HCT116 (cell line): Measurements from ENCODE around the gene MTPN. TPM values are rescaled to one million over a fixed set of nuclear protein-coding genes. Genes with fewer than 3 reads are reported as not detected.

Experiments used
- ATAC-seq: fragments of 200-7000 bp; cut with Tn5 transposase; 2 replicates; pipeline ENCODE4 v1.9.1; 2020; ENCODE audit warnings: mild to moderate bottlenecking, moderate library complexity
- BruUV-seq: library from RNA; stranded (reverse); fragments of 400-500 nt; replicated peaks from 2 replicates; lab custom pipeline; 2021; lab: Mats Ljungman, UMichigan
- CTCF ChIA-PET: fragments of 300-600 bp; sonication (Branson Sonifier 250); formaldehyde crosslinking; loops from one replicate; lab custom pipeline; 2021; ENCODE audit warnings: antibody characterized with exemption; lab: Charles Lee
- POLR2A ChIA-PET: fragments of 300-600, 350-600 bp; sonication (Branson Sonifier 250); formaldehyde crosslinking; loops from one replicate; lab custom pipeline; 2021; ENCODE audit warnings: antibody characterized with exemption; lab: Charles Lee
- RAD21 ChIA-PET, 2 experiments: fragments of 300-600 bp; sonication (Branson Sonifier 250); formaldehyde crosslinking; loops; one replicate each; lab custom pipeline; 2023; ENCODE audit warnings: low total read pairs in 2 of 2; ENCODE audit not compliant: uncharacterized antibody in 2 of 2, unreplicated experiment in 2 of 2, low non-redundant PET in 1 of 2; lab: Charles Lee
- DNase-seq: peaks from one replicate; pipeline ENCODE4 v3.0.0-alpha.2; 2010; ENCODE audit warnings: low read depth, low spot score
- H2AFZ ChIP-seq: fragments of 200-600 bp; shearing (Covaris generic), sonication (generic); 2 replicates; pipeline ENCODE4 v1.6.1; 2017; ENCODE audit warnings: low read depth, mixed run types, mixed read lengths, antibody characterized with exemption, low read length; ENCODE audit not compliant: poor library complexity, severe bottlenecking
- H3K27ac ChIP-seq: 2 replicates; pipeline ENCODE4 v1.5.1; 2012; ENCODE audit warnings: low read depth, low read length
- H3K27me3 ChIP-seq: fragments of 200-600 bp; sonication (generic); 2 replicates; pipeline ENCODE4 v1.6.1; 2016; ENCODE audit warnings: mixed run types, low read length, mixed read lengths; ENCODE audit not compliant: insufficient read depth
- H3K36me3 ChIP-seq, 2 experiments: fragments of 200-500 bp in 1 of 2; fragments of 200-600 bp in 1 of 2; sonication (Bioruptor generic) in 1 of 2; sonication (generic) in 1 of 2; 2 replicates each; pipeline versions ENCODE4 v1.5.1 to v1.6.1; 2014 to 2016; ENCODE audit warnings: low read length in 2 of 2, inconsistent platforms in 1 of 2, mixed read lengths in 1 of 2, mixed run types in 1 of 2; ENCODE audit not compliant: insufficient read depth in 2 of 2, control insufficient read depth in 1 of 2
- H3K4me1 ChIP-seq, 2 experiments: fragments of 200-600 bp in 1 of 2; sonication (generic) in 1 of 2; 2 replicates each; pipeline versions ENCODE4 v1.5.1 to v1.6.1; 2012 to 2017; ENCODE audit warnings: low read length in 2 of 2, inconsistent platforms in 1 of 2, mild to moderate bottlenecking in 1 of 2, mixed read lengths in 1 of 2, mixed run types in 1 of 2, moderate library complexity in 1 of 2; ENCODE audit not compliant: insufficient read depth in 2 of 2, control insufficient read depth in 1 of 2
- H3K4me2 ChIP-seq: fragments of 200-600 bp; sonication (generic); 2 replicates; pipeline ENCODE4 v1.6.1; 2017; ENCODE audit warnings: mixed run types, low read length, mixed read lengths
- H3K4me3 ChIP-seq, 2 experiments: fragments of 200-600 bp in 1 of 2; sonication (generic) in 1 of 2; replicated peaks in 1 of 2; 2 replicates each; pipeline ENCODE4 v1.5.1; 2011 to 2016; ENCODE audit warnings: low read length in 2 of 2, control low read depth in 1 of 2, low read depth in 1 of 2, mild to moderate bottlenecking in 1 of 2, mixed read lengths in 1 of 2, mixed run types in 1 of 2
- H3K79me2 ChIP-seq: fragments of 200-600 bp; sonication (generic); 2 replicates; pipeline ENCODE4 v1.6.1; 2017; ENCODE audit warnings: mild to moderate bottlenecking, mixed run types, low read length, moderate library complexity, mixed read lengths; ENCODE audit not compliant: insufficient read depth
- H3K9ac ChIP-seq: fragments of 200-600 bp; sonication (generic); 2 replicates; pipeline ENCODE4 v1.6.1; 2016; ENCODE audit warnings: low read length, mixed read lengths
- H3K9me2 ChIP-seq: fragments of 200-600 bp; sonication (generic), shearing (Covaris generic); 2 replicates; pipeline ENCODE4 v1.6.1; 2017; ENCODE audit warnings: mixed run types, mild to moderate bottlenecking, moderate library complexity; ENCODE audit not compliant: insufficient read depth
- H3K9me3 ChIP-seq, 2 experiments: fragments of 200-500 bp in 1 of 2; fragments of 200-600 bp in 1 of 2; sonication (Bioruptor generic) in 1 of 2; sonication (generic) in 1 of 2; 2 replicates each; pipeline ENCODE4 v1.6.1; 2014 to 2017; ENCODE audit warnings: low read length in 2 of 2, mixed read lengths in 2 of 2, inconsistent platforms in 1 of 2, low read depth in 1 of 2, mild to moderate bottlenecking in 1 of 2, mixed run types in 1 of 2, moderate library complexity in 1 of 2; ENCODE audit not compliant: control insufficient read depth in 1 of 2, insufficient read depth in 1 of 2
- H4K20me1 ChIP-seq: fragments of 200-600 bp; sonication (generic), shearing (Covaris generic); 2 replicates; pipeline ENCODE4 v1.6.1; 2017; ENCODE audit warnings: mixed run types, mild to moderate bottlenecking, moderate library complexity; ENCODE audit not compliant: insufficient read depth
- CBX3 ChIP-seq: IDR thresholded peaks from 2 replicates; pipeline ENCODE4 v1.6.1; 2012; ENCODE audit warnings: low read depth
- CEBPB ChIP-seq: IDR thresholded peaks from 2 replicates; pipeline ENCODE4 v1.6.1; 2012; ENCODE audit warnings: low read depth
- ELF1 ChIP-seq: IDR thresholded peaks from 2 replicates; pipeline ENCODE4 v1.6.1; 2012; ENCODE audit warnings: low read depth, borderline replicate concordance
- EZH2 ChIP-seq: fragments of 200-600 bp; sonication (generic); IDR thresholded peaks from 2 replicates; pipeline ENCODE4 v1.6.1; 2017; ENCODE audit warnings: antibody characterized with exemption, mixed run types
- EZH2phosphoT487 ChIP-seq: fragments of 200-600 bp; IDR thresholded peaks from 2 replicates; pipeline ENCODE4 v1.6.1; 2018; ENCODE audit warnings: antibody characterized with exemption, borderline replicate concordance
- FOSL1 ChIP-seq: IDR thresholded peaks from 2 replicates; pipeline ENCODE4 v1.6.1; 2012; ENCODE audit warnings: low read depth
- POLR2A ChIP-seq: IDR thresholded peaks from 2 replicates; pipeline ENCODE4 v1.7.0; 2011; ENCODE audit warnings: borderline replicate concordance; ENCODE audit not compliant: insufficient read depth, insufficient read length; ENCODE audit errors: extremely low read depth
- POLR2AphosphoS5 ChIP-seq: IDR thresholded peaks from 2 replicates; pipeline ENCODE4 v1.6.1; 2011; ENCODE audit warnings: mild to moderate bottlenecking, low read depth, low read length, moderate library complexity
- SP1 ChIP-seq: IDR thresholded peaks from 2 replicates; pipeline ENCODE4 v1.6.1; 2012; ENCODE audit warnings: low read depth
- SRF ChIP-seq: IDR thresholded peaks from 2 replicates; pipeline ENCODE4 v1.6.1; 2012; ENCODE audit warnings: low read depth
- TCF7L2 ChIP-seq: IDR thresholded peaks from 2 replicates; pipeline ENCODE4 v1.7.0; 2011; ENCODE audit warnings: borderline replicate concordance, inconsistent platforms; ENCODE audit not compliant: insufficient read depth, insufficient read length; ENCODE audit errors: extremely low read depth
- YY1 ChIP-seq: IDR thresholded peaks from 2 replicates; pipeline ENCODE4 v1.6.1; 2011; ENCODE audit warnings: low read length, low read depth, moderate library complexity, mild to moderate bottlenecking; ENCODE audit not compliant: insufficient replicate concordance; ENCODE audit errors: extremely low read depth
- ZBTB33 ChIP-seq: IDR thresholded peaks from 2 replicates; pipeline ENCODE4 v1.6.1; 2011; ENCODE audit warnings: mild to moderate bottlenecking, low read length, moderate library complexity; ENCODE audit not compliant: insufficient replicate concordance; ENCODE audit errors: extremely low read depth
- ZFX ChIP-seq: fragments of 450-650 bp; IDR thresholded peaks from 2 replicates; pipeline ENCODE4 v1.6.1; 2017
- intact Hi-C: fragments of 100-400 bp; cut with micrococcal nuclease; formaldehyde crosslinking; loops from 2 replicates; pipeline ENCODE4 v1.10.0; 2022
- total RNA-seq: library from RNA; stranded (reverse); gene quantifications from one replicate; pipeline ENCODE4 v1.2.1, GENCODE V29; 2021; ENCODE audit not compliant: unreplicated experiment
- TF ChIP-seq, protein P1 (sequence below), 3 experiments: fragments of 200-600 bp in 1 of 3; sonication (generic) in 1 of 3; IDR thresholded peaks in 2 of 3; conservative IDR thresholded peaks in 1 of 3; 2 replicates each; pipeline ENCODE4 v1.5.1; 2012 to 2017; ENCODE audit warnings: low read depth in 2 of 3, low read length in 2 of 3, antibody characterized with exemption in 1 of 3, borderline replicate concordance in 1 of 3, control low read depth in 1 of 3, mild to moderate bottlenecking in 1 of 3, mixed read lengths in 1 of 3, mixed run types in 1 of 3, moderate library complexity in 1 of 3; ENCODE audit not compliant: insufficient read depth in 1 of 3
- TF ChIP-seq, protein P2 (sequence below): IDR thresholded peaks from 2 replicates; pipeline ENCODE4 v1.6.1; 2012; ENCODE audit warnings: low read depth

The MTPN gene
- total RNA-seq, 1 experiment from 2014 or later, result 152 TPM

DNA sequence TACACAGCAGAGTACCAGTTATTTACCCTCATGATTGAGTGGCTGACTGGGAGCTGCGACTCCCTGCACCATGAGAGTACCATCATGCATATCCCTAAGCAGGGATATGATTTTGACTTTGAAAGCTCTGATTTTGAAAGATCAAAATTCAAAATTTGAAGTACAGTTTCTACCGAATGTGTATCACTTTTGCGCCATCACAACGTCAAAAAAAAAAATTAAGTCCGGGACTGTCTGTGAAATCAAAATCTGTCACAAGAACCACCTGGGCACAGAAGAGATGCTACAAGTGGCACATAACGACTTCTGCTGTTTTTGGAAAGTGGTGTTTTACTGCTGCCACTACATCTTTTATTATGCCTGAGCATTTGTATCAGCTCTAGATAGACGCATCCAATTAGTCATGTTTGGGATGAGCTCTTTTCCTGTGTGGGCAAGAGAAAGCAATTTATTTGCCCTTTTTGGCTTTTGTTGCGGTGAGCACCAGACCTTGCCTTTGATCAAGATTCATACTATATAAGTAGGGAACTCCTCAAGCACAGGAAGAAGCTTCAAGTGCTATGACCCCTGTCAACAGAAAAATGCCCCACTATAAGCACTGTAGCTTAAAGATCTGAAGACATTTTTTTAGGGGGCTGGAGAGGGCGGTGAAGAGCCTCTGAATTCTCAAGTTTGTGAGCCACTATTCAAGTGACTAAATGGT lies 10.7 kb downstream of the MTPN start:
- CTCF ChIA-PET, result no interaction called here

More for the DNA sequence above, 10.7 kb downstream of the MTPN start:
- no peaks in the 10 kb centered on the region for H3K9me2 ChIP-seq
- H3K36me3 ChIP-seq, result peaks cover 3 to 9% of the 10 kb centered on the region in 2 experiments; a peak in 3 of 4 replicates
- H3K27me3 ChIP-seq, result no peaks in the 10 kb centered on the region
- no peaks in the 10 kb centered on the region for H3K4me1 ChIP-seq
- TF ChIP-seq EZH2phosphoT487 (no peak), ZBTB33 (no peak), POLR2AphosphoS5 (no peak), TCF7L2 (no peak), CBX3 (no peak), FOSL1 (no peak), ELF1 (no peak), SRF (no peak), EZH2 (no peak), YY1 (no peak), CEBPB (no peak), ZFX (no peak), SP1 (no peak), POLR2A (no peak)
- TF ChIP-seq, protein P1, sequence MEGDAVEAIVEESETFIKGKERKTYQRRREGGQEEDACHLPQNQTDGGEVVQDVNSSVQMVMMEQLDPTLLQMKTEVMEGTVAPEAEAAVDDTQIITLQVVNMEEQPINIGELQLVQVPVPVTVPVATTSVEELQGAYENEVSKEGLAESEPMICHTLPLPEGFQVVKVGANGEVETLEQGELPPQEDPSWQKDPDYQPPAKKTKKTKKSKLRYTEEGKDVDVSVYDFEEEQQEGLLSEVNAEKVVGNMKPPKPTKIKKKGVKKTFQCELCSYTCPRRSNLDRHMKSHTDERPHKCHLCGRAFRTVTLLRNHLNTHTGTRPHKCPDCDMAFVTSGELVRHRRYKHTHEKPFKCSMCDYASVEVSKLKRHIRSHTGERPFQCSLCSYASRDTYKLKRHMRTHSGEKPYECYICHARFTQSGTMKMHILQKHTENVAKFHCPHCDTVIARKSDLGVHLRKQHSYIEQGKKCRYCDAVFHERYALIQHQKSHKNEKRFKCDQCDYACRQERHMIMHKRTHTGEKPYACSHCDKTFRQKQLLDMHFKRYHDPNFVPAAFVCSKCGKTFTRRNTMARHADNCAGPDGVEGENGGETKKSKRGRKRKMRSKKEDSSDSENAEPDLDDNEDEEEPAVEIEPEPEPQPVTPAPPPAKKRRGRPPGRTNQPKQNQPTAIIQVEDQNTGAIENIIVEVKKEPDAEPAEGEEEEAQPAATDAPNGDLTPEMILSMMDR (IDR thresholded peaks at IDR 0.05 in 2 of 3, conservative IDR thresholded peaks at IDR 0.05 in 1 of 3; ENCODE audit: borderline replicate concordance in 1 of 3, insufficient read depth in 1 of 3, low read depth in 2 of 3, low read length in 2 of 3), result no peak
- TF ChIP-seq, protein P2, sequence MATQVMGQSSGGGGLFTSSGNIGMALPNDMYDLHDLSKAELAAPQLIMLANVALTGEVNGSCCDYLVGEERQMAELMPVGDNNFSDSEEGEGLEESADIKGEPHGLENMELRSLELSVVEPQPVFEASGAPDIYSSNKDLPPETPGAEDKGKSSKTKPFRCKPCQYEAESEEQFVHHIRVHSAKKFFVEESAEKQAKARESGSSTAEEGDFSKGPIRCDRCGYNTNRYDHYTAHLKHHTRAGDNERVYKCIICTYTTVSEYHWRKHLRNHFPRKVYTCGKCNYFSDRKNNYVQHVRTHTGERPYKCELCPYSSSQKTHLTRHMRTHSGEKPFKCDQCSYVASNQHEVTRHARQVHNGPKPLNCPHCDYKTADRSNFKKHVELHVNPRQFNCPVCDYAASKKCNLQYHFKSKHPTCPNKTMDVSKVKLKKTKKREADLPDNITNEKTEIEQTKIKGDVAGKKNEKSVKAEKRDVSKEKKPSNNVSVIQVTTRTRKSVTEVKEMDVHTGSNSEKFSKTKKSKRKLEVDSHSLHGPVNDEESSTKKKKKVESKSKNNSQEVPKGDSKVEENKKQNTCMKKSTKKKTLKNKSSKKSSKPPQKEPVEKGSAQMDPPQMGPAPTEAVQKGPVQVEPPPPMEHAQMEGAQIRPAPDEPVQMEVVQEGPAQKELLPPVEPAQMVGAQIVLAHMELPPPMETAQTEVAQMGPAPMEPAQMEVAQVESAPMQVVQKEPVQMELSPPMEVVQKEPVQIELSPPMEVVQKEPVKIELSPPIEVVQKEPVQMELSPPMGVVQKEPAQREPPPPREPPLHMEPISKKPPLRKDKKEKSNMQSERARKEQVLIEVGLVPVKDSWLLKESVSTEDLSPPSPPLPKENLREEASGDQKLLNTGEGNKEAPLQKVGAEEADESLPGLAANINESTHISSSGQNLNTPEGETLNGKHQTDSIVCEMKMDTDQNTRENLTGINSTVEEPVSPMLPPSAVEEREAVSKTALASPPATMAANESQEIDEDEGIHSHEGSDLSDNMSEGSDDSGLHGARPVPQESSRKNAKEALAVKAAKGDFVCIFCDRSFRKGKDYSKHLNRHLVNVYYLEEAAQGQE, result no peak
- TF ChIP-seq, all 23 proteins: peak for 0
- Histone ChIP-seq H3K9me3 (no peaks in the 10 kb centered on the region), H3K79me2 (peaks cover 96% of the 10 kb centered on the region), H3K9ac (no peak overlapping the region), H2AFZ (no peak overlapping the region), H3K4me3 (no peak overlapping the region), H3K4me2 (no peak overlapping the region), H4K20me1 (peaks cover 28% of the 10 kb centered on the region), H3K27ac (no peak overlapping the region)
- DNase-seq (no peak), ATAC-seq (no peak)
- no TSS peak for BruUV-seq
- intact Hi-C loops, result no loop called here
- RAD21 ChIA-PET, result no interaction called here
- POLR2A ChIA-PET, result no interaction called here
